ENCODE results near the gene JUND.

DNA sequence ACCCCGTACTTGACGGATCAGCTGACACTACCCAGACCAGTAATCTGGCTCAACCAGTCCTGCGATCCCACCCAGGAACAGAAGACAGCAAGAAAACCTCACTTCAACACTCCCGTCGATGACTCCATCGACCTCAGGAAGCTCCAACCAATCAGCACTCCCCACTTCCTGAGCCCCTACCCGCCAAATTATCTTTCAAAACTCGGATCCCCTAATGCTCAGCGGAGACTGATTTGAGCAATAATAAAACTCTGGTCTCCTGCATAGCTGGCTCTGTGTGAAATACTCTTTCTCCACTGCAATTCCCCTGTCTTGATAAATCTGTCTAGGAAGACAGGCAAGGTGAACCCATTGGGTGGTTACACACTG, 40.3 kb upstream of the JUND start:
- TF ChIP-seq, protein P1, sequence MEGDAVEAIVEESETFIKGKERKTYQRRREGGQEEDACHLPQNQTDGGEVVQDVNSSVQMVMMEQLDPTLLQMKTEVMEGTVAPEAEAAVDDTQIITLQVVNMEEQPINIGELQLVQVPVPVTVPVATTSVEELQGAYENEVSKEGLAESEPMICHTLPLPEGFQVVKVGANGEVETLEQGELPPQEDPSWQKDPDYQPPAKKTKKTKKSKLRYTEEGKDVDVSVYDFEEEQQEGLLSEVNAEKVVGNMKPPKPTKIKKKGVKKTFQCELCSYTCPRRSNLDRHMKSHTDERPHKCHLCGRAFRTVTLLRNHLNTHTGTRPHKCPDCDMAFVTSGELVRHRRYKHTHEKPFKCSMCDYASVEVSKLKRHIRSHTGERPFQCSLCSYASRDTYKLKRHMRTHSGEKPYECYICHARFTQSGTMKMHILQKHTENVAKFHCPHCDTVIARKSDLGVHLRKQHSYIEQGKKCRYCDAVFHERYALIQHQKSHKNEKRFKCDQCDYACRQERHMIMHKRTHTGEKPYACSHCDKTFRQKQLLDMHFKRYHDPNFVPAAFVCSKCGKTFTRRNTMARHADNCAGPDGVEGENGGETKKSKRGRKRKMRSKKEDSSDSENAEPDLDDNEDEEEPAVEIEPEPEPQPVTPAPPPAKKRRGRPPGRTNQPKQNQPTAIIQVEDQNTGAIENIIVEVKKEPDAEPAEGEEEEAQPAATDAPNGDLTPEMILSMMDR (IDR thresholded peaks at IDR 0.05 in 4 of 5, conservative IDR thresholded peaks at IDR 0.05 in 1 of 5): no peak
- no peak for TF ChIP-seq POLR2A (IDR thresholded peaks at IDR 0.05)

All from gastrocnemius medialis (tissue), 4 donors.